ENCODE data around the gene CELF6. TPM values are rescaled to one million over a fixed set of nuclear protein-coding genes. Genes with fewer than 3 reads are reported as not detected.
A peak's percentile ranks its signal among the peaks of the same experiment; 100 is the strongest.

The CELF6 gene
- polyA plus RNA-seq, 1 donor from 2014 or later: 68.6 TPM

GRCh38 chr15:72341361-72341760 lies 21.4 kb upstream of the CELF6 start:
- TF ChIP-seq RAD21 (conservative IDR thresholded peaks at IDR 0.05) (no peak), CTCF (IDR thresholded peaks at IDR 0.05; ENCODE audit: poor library complexity, severe bottlenecking) (peak; percentile 31)

GRCh38 chr15:72340366-72340765 lies 20.4 kb upstream of the CELF6 start:
- Histone ChIP-seq H3K4me3 (ENCODE audit: low read length) (no peak overlapping the region), H3K79me2 (replicated peaks; ENCODE audit: insufficient read depth, low read length) (no peaks in the 10 kb centered on the region), H2AFZ (ENCODE audit: low read depth, low read length) (no peak overlapping the region), H3K9me2 (ENCODE audit: insufficient read depth, low read length) (no peaks in the 10 kb centered on the region), H4K20me1 (ENCODE audit: insufficient read depth) (no peaks in the 10 kb centered on the region), H3K9me3 (ENCODE audit: low read length) (no peaks in the 10 kb centered on the region), H3K27ac (ENCODE audit: low read length) (no peak overlapping the region), H3K36me3 (ENCODE audit: insufficient read depth, low read length) (peaks cover 8% of the 10 kb centered on the region), H3F3A (ENCODE audit: insufficient read depth, low read length, poor library complexity, severe bottlenecking) (no peaks in the 10 kb centered on the region), H3K4me2 (ENCODE audit: low read length) (no peak overlapping the region), H3K27me3 (ENCODE audit: insufficient read depth, low read depth, low read length) (no peaks in the 10 kb centered on the region), H3K9ac (ENCODE audit: low read length) (no peak overlapping the region)
- TF ChIP-seq REST (IDR thresholded peaks at IDR 0.05; ENCODE audit: borderline replicate concordance): no peak

More at GRCh38 chr15:72341361-72341760, 21.4 kb upstream of the CELF6 start:
- no peaks in the 10 kb centered on the region for H4K20me1 ChIP-seq (ENCODE audit: insufficient read depth)
- no peaks in the 10 kb centered on the region for H3K79me2 ChIP-seq (replicated peaks; ENCODE audit: insufficient read depth, low read length)
- H3F3A ChIP-seq (ENCODE audit: insufficient read depth, low read length, poor library complexity, severe bottlenecking): no peaks in the 10 kb centered on the region
- no peaks in the 10 kb centered on the region for H3K9me3 ChIP-seq (ENCODE audit: low read length)
- no peak overlapping the region for H3K9ac ChIP-seq (ENCODE audit: low read length)
- no peak overlapping the region for H3K4me3 ChIP-seq (ENCODE audit: low read length)
- H3K36me3 ChIP-seq (ENCODE audit: insufficient read depth, low read length): peaks cover 8% of the 10 kb centered on the region
- no peak overlapping the region for H2AFZ ChIP-seq (ENCODE audit: low read depth, low read length)
- H3K9me2 ChIP-seq (ENCODE audit: insufficient read depth, low read length): no peaks in the 10 kb centered on the region
- no peak overlapping the region for H3K4me2 ChIP-seq (ENCODE audit: low read length)
- no peaks in the 10 kb centered on the region for H3K27me3 ChIP-seq (ENCODE audit: insufficient read depth, low read depth, low read length)
- H3K27ac ChIP-seq (ENCODE audit: low read length): no peak overlapping the region

- Histone ChIP-seq H2AFZ (ENCODE audit: low read depth, low read length) (no peak overlapping the region), H4K20me1 (ENCODE audit: insufficient read depth) (no peaks in the 10 kb centered on the region), H3K27me3 (ENCODE audit: insufficient read depth, low read depth, low read length) (no peaks in the 10 kb centered on the region), H3K4me3 (ENCODE audit: low read length) (no peak overlapping the region), H3K9me2 (ENCODE audit: insufficient read depth, low read length) (no peaks in the 10 kb centered on the region), H3K79me2 (replicated peaks; ENCODE audit: insufficient read depth, low read length) (no peaks in the 10 kb centered on the region), H3K27ac (ENCODE audit: low read length) (no peak overlapping the region), H3K4me2 (ENCODE audit: low read length) (no peak overlapping the region), H3F3A (ENCODE audit: insufficient read depth, low read length, poor library complexity, severe bottlenecking) (no peaks in the 10 kb centered on the region), H3K9me3 (ENCODE audit: low read length) (no peaks in the 10 kb centered on the region), H3K36me3 (ENCODE audit: insufficient read depth, low read length) (peaks cover 8% of the 10 kb centered on the region), H3K9ac (ENCODE audit: low read length) (no peak overlapping the region)
- TF ChIP-seq CTCF (IDR thresholded peaks at IDR 0.05; ENCODE audit: poor library complexity, severe bottlenecking) (no peak), EP300 (conservative IDR thresholded peaks at IDR 0.05; ENCODE audit: poor library complexity, severe bottlenecking) (no peak), TAF1 (IDR thresholded peaks at IDR 0.05; ENCODE audit: low read depth) (no peak), EZH2 (IDR thresholded peaks at IDR 0.05; ENCODE audit: borderline replicate concordance, insufficient read depth, low read length, poor library complexity, severe bottlenecking) (no peak), MXI1 (conservative IDR thresholded peaks at IDR 0.05; ENCODE audit: poor library complexity, severe bottlenecking) (no peak), SMC3 (conservative IDR thresholded peaks at IDR 0.05; ENCODE audit: poor library complexity) (no peak), RAD21 (conservative IDR thresholded peaks at IDR 0.05) (no peak), REST (IDR thresholded peaks at IDR 0.05; ENCODE audit: borderline replicate concordance) (no peak), POLR2AphosphoS5 (IDR thresholded peaks at IDR 0.05) (no peak)
Observed at GRCh38 chr15:72339777-72340177, 19.8 kb upstream of the CELF6 start.
